Transverse colon (tissue), 4 donors: ENCODE results near the gene ROR1. TPM values are rescaled to one million over a fixed set of nuclear protein-coding genes. Genes with fewer than 3 reads are reported as not detected.

Experiments
- DNase-seq: peaks from one replicate; pipeline ENCODE4 v3.0.0-alpha.2; 2019
- H3K27ac ChIP-seq, 4 donors: fragments of 200-600 bp; sonication (generic); 2 replicates each; pipeline ENCODE4 v1.5.1; 2016 to 2018; ENCODE audit warnings: inconsistent platforms in 4 of 4
- H3K27me3 ChIP-seq: fragments of 200-600 bp; sonication (generic); 2 replicates; pipeline ENCODE4 v1.5.1; 2017; ENCODE audit warnings: inconsistent platforms
- H3K36me3 ChIP-seq, 4 donors: fragments of 200-600 bp; sonication (generic); 2 replicates each; pipeline ENCODE4 v1.5.1; 2017 to 2019; ENCODE audit warnings: inconsistent platforms in 4 of 4
- H3K4me1 ChIP-seq, 4 donors: fragments of 200-600 bp; sonication (generic); 2 replicates each; pipeline ENCODE4 v1.5.1; 2017 to 2020; ENCODE audit warnings: inconsistent platforms in 4 of 4
- H3K4me3 ChIP-seq, 4 donors: fragments of 200-600 bp; sonication (generic); 1 replicate in 1 of 4; 2 replicates in 3 of 4; pipeline versions ENCODE4 v1.5.1 to v1.6.1; 2017 to 2019; ENCODE audit warnings: inconsistent platforms in 4 of 4
- H3K9me3 ChIP-seq, 2 donors: fragments of 200-600 bp; sonication (generic); 2 replicates each; pipeline ENCODE4 v1.5.1; 2017 to 2019; ENCODE audit warnings: inconsistent platforms in 2 of 2
- EP300 ChIP-seq: sonication (generic); formaldehyde crosslinking; IDR thresholded peaks from one replicate; pipeline ENCODE4 v1.6.1; 2017; ENCODE audit warnings: antibody characterized with exemption, low read depth
- POLR2A ChIP-seq: fragments of 450-650 bp; IDR thresholded peaks from one replicate; pipeline ENCODE4 v1.6.1; 2016; ENCODE audit warnings: antibody characterized with exemption, mild to moderate bottlenecking, moderate library complexity
- POLR2AphosphoS5 ChIP-seq, 3 donors: sonication (generic); formaldehyde crosslinking; IDR thresholded peaks; one replicate each; pipeline ENCODE4 v1.6.1; 2016; ENCODE audit warnings: antibody characterized with exemption in 3 of 3
- WGBS, 2 donors: methylation state at CpG; one replicate each; pipeline ENCODE4 v1.1.5; 2018; ENCODE audit warnings: low coverage in 1 of 2; 5-methylcytosine and 5-hydroxymethylcytosine counted together
- in situ Hi-C, 4 donors: fragments of 200-750 bp; cut with MboI; loops; one replicate each; pipeline versions ENCODE4 v1.15.0 to v1.15.1; 2017; ENCODE audit warnings: low sequenced_read_pairs in 3 of 4, low pct_ligation_motif_present in 1 of 4, low pct_unique_long_range_greater_than_20kb in 1 of 4
- intact Hi-C: fragments of 100-400 bp; cut with DNase I; formaldehyde crosslinking; loops from one replicate; pipeline ENCODE4 v1.15.1; 2023; ENCODE audit warnings: low total_unique reads
- total RNA-seq, 4 donors: library from RNA; depleted of rRNA; stranded (reverse); fragments of >200 nt; gene quantifications; one replicate each; pipeline ENCODE4 v1.1.0, GENCODE V29; 2016
- TF ChIP-seq, protein P1 (sequence below), 5 experiments: fragments of 200-600 bp in 3 of 5; fragments of 450-650 bp in 2 of 5; sonication (generic) in 3 of 5; IDR thresholded peaks; 1 replicate in 2 of 5; 2 replicates in 3 of 5; pipeline ENCODE4 v1.5.1; 2016 to 2017; ENCODE audit warnings: antibody characterized with exemption in 5 of 5, inconsistent platforms in 3 of 5, mild to moderate bottlenecking in 2 of 5, moderate library complexity in 1 of 5

The ROR1 gene
- total RNA-seq, 4 donors from 2014 or later = 3.0 to 6.7 (median 4.6) TPM

DNA sequence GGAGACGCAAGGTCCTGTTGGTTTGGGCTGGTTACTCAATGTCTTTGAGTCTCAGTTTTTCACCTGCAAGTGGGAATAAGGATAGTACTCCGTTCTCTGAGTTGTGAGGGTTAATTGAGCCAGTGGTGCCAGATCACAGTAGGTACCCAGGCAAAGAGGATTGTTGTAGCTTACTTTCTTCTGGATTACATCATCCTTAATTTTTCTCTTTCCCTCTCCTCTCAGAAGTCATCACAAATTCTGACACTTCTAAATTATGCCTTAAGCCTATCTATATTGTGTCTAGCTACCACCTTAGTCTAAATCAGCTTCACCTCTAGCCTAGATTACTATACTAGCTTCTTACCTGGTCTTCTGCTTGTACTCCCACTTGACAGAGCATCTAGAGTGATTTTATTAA lies 149.5 kb downstream of the ROR1 start:
- intact Hi-C loops = loop anchor here (2.0 kb wide), 1 partner anchor 67 kb away; no protein-coding TSS in a partner anchor

DNA sequence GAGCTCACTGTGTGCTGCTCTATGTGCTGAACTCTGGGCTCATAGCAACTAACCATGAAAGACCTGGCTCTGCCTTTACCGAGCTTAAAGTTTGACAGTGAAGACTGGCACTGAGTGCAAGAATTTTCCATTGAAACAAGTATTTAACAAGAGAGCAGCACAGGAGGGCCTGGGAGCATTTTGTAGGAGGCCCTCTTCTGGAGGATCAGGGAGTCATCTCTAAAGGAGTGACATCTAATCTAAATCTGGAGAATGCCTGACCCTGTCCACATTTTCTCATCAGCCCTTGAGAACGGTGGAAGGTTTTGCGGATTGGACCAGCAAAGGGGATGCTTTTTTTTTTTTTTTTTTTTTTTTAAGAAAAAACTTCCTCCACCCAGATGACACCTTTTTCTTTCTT lies 150.8 kb downstream of the ROR1 start:
- H3K4me1 ChIP-seq = peaks cover 9 to 41% (median 23%) of the 10 kb centered on the region in 4 donors
- in situ Hi-C loops = loop anchor here in 1 of 4 donors (25.0 kb wide), 1 partner anchor 237 kb away; no protein-coding TSS in a partner anchor

More for the DNA sequence above, 149.5 kb downstream of the ROR1 start:
- in situ Hi-C loops = loop anchor here in 1 of 4 donors (25.0 kb wide), 1 partner anchor 236 kb away; no protein-coding TSS in a partner anchor
- H3K9me3 ChIP-seq = no peaks in the 10 kb centered on the region
- H3K4me3 ChIP-seq = no peak overlapping the region
- DNase-seq = no peak
- WGBS, 2 donors = 94 to 97% methylated on average over 2 of the region's 2 CpGs
- H3K36me3 ChIP-seq = no peaks in the 10 kb centered on the region
- no peaks in the 10 kb centered on the region for H3K27me3 ChIP-seq
- no peak overlapping the region for H3K27ac ChIP-seq
- TF ChIP-seq, protein P1, sequence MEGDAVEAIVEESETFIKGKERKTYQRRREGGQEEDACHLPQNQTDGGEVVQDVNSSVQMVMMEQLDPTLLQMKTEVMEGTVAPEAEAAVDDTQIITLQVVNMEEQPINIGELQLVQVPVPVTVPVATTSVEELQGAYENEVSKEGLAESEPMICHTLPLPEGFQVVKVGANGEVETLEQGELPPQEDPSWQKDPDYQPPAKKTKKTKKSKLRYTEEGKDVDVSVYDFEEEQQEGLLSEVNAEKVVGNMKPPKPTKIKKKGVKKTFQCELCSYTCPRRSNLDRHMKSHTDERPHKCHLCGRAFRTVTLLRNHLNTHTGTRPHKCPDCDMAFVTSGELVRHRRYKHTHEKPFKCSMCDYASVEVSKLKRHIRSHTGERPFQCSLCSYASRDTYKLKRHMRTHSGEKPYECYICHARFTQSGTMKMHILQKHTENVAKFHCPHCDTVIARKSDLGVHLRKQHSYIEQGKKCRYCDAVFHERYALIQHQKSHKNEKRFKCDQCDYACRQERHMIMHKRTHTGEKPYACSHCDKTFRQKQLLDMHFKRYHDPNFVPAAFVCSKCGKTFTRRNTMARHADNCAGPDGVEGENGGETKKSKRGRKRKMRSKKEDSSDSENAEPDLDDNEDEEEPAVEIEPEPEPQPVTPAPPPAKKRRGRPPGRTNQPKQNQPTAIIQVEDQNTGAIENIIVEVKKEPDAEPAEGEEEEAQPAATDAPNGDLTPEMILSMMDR (IDR thresholded peaks at IDR 0.05) = no peak
- TF ChIP-seq POLR2AphosphoS5 (IDR thresholded peaks at IDR 0.05) = no peak
- no peak for TF ChIP-seq POLR2A
- TF ChIP-seq EP300 = no peak
- peaks cover 9 to 30% (median 23%) of the 10 kb centered on the region in 4 donors for H3K4me1 ChIP-seq

DNA sequence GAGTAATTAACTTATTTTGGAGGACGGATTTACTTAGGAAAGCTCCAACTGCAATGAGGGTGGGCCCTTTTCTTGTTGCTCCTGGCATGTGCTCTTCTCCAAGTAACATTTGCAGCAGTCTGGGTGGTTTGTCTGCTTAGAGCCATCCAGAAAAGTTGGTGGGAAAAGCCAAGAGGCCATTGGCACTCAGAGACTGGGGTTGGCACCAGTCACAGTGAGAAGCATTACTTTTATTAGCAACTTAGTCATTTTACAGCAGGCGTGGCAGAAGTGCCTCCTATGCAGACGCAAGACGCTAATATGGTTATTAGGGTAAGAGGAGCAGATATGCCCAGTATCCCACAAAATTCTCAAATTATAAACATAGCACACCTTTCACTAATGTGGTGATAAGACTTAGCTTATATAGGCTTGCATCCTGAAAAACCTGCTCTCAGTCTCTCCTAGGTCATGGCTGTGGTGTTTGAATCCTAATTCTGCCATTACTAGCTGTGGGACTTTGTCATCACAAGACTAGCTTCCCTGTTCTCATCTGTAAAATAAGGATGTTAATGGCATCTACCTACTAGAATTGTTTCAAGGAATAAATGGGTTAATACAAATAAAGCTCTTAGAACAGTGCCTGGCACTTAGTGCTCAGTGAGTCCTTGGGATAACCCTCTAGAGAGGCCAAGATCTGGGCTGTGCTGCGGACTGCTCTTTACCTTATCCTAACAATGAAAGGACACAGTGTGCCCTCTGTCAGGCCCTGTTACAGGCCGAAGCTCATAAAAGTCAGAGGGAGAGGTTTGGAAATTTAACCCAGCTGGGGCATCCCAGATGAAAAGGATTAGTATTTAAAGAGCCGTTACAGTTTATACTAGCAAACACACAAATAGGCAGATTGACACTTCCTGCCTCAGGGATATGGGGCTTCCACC lies 154.6 kb downstream of the ROR1 start:
- in situ Hi-C loops = no loop called here
- intact Hi-C loops = no loop called here
- Histone ChIP-seq H3K27ac (peak overlapping the region in 1 of 4 donors; percentile 23), H3K9me3 (no peaks in the 10 kb centered on the region), H3K36me3 (no peaks in the 10 kb centered on the region), H3K4me3 (no peak overlapping the region), H3K27me3 (no peaks in the 10 kb centered on the region), H3K4me1 (peaks cover 0 to 14% (median 2%) of the 10 kb centered on the region in 4 donors)
- TF ChIP-seq POLR2AphosphoS5 (IDR thresholded peaks at IDR 0.05) = no peak
- TF ChIP-seq, protein P1 (IDR thresholded peaks at IDR 0.05) = no peak
- no peak for TF ChIP-seq POLR2A
- no peak for TF ChIP-seq EP300
- WGBS, 2 donors = 37 to 58% methylated on average over 2 to 7 of the region's 7 CpGs
- no peak for DNase-seq

More for the DNA sequence above, 150.8 kb downstream of the ROR1 start:
- DNase-seq = no peak
- intact Hi-C loops = no loop called here
- Histone ChIP-seq H3K4me3 (no peak overlapping the region), H3K27ac (no peak overlapping the region), H3K36me3 (no peaks in the 10 kb centered on the region), H3K9me3 (no peaks in the 10 kb centered on the region), H3K27me3 (no peaks in the 10 kb centered on the region)
- TF ChIP-seq POLR2A (no peak), EP300 (no peak), POLR2AphosphoS5 (IDR thresholded peaks at IDR 0.05) (no peak)
- TF ChIP-seq, protein P1 (IDR thresholded peaks at IDR 0.05) = no peak
- 94 to 100% methylated on average over 2 to 3 of the region's 3 CpGs for WGBS, 2 donors

DNA sequence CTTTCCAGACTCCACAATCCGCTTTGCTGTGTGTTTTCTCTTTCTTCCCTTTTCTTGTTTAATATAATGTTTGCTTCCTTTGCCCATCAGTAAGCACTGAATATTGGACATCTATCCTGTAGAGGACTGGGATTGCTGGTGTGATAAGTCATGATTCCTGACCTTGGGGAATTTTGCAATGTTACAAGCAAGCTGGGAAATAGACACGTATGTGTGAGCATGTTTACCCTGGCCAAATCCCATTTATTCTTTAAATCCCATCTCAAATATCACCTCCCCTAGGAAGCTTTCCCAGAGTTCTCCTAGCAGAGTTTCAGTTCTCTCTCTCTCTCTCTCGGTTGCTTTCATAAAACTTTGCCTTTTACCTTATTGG lies 155.3 kb downstream of the ROR1 start:
- intact Hi-C loops (no loop called here), in situ Hi-C loops (no loop called here)
- TF ChIP-seq POLR2AphosphoS5 (IDR thresholded peaks at IDR 0.05) = no peak
- TF ChIP-seq EP300 = no peak
- no peak for TF ChIP-seq POLR2A
- TF ChIP-seq, protein P1 (IDR thresholded peaks at IDR 0.05) = no peak

More for the DNA sequence above, 155.3 kb downstream of the ROR1 start:
- Histone ChIP-seq H3K36me3 (no peaks in the 10 kb centered on the region), H3K9me3 (no peaks in the 10 kb centered on the region), H3K27ac (peak overlapping the region in 1 of 4 donors; percentile 23), H3K27me3 (no peaks in the 10 kb centered on the region), H3K4me1 (peaks cover 0 to 14% (median 2%) of the 10 kb centered on the region in 4 donors), H3K4me3 (no peak overlapping the region)
- WGBS, 2 donors = 51 to 60% methylated on average over 3 of the region's 3 CpGs
- DNase-seq = no peak
